Measurements from ENCODE around the gene NDUFC1.
"Not testable (repeated sequence)": the region's sequence is repeated elsewhere in the genome, so short reads cannot be mapped to it uniquely, and the experiment has no call there.

NDUFC1 gene

GRCh38 chr4:139297001-139297410 is 5.3 kb downstream of the NDUFC1 start:
- DNase-seq (ENCODE audit: low read depth) = no peak

GRCh38 chr4:139295942-139296299 is 6.4 kb downstream of the NDUFC1 start:
- DNase-seq (ENCODE audit: low read depth) = no peak

GRCh38 chr4:139295206-139295941 is 6.9 kb downstream of the NDUFC1 start:
- DNase-seq (ENCODE audit: low read depth) = peak; percentile 99

GRCh38 chr4:139286186-139286698 is 16.0 kb downstream of the NDUFC1 start:
- DNase-seq (ENCODE audit: low read depth) = no peak

- DNase-seq (ENCODE audit: low read depth) = no peak
Measured at GRCh38 chr4:139282721-139283075, 19.6 kb downstream of the NDUFC1 start.

- DNase-seq (ENCODE audit: low read depth) = no peak
Measured at GRCh38 chr4:139282065-139282720, 20.1 kb downstream of the NDUFC1 start.

- DNase-seq (ENCODE audit: low read depth) = no peak
Measured at GRCh38 chr4:139279760-139280620, 22.3 kb downstream of the NDUFC1 start, which contains the start of gene MGARP. Gene MGARP (minus strand): TSS chr4:139280225. CDS start chr4:139280158, 67 bp downstream.

GRCh38 chr4:139278912-139279759 is 23.1 kb downstream of the NDUFC1 start:
- no peak for DNase-seq (ENCODE audit: low read depth)

GRCh38 chr4:139278485-139278884 is 23.8 kb downstream of the NDUFC1 start:
- no peak for DNase-seq (ENCODE audit: low read depth)

GRCh38 chr4:139275281-139275735 is 27.0 kb downstream of the NDUFC1 start:
- DNase-seq (ENCODE audit: low read depth) = no peak

- DNase-seq (ENCODE audit: low read depth) = no peak
Measured at GRCh38 chr4:139274790-139275189, 27.5 kb downstream of the NDUFC1 start.

GRCh38 chr4:139273835-139274234 is 28.4 kb downstream of the NDUFC1 start:
- no peak for DNase-seq (ENCODE audit: low read depth)

- DNase-seq (ENCODE audit: low read depth) = no peak
Measured at GRCh38 chr4:139267301-139267700, 35.0 kb downstream of the NDUFC1 start.

GRCh38 chr4:139266583-139267257 is 35.6 kb downstream of the NDUFC1 start:
- peak; percentile 58 for DNase-seq (ENCODE audit: low read depth)

- no peak for DNase-seq (ENCODE audit: low read depth)
Measured at GRCh38 chr4:139266208-139266582, 36.1 kb downstream of the NDUFC1 start.

GRCh38 chr4:139265654-139266053 is 36.6 kb downstream of the NDUFC1 start:
- no peak for DNase-seq (ENCODE audit: low read depth)

GRCh38 chr4:139256349-139256748 is 45.9 kb downstream of the NDUFC1 start:
- DNase-seq (ENCODE audit: low read depth) = no peak

- DNase-seq (ENCODE audit: low read depth) = not testable (repeated sequence)
Measured at GRCh38 chr4:139255581-139255980, 46.7 kb downstream of the NDUFC1 start.

GRCh38 chr4:139253713-139254112 is 48.6 kb downstream of the NDUFC1 start:
- DNase-seq (ENCODE audit: low read depth) = no peak

GRCh38 chr4:139253046-139253445 is 49.2 kb downstream of the NDUFC1 start:
- no peak for DNase-seq (ENCODE audit: low read depth)

GRCh38 chr4:139247700-139248238 is 54.5 kb downstream of the NDUFC1 start:
- no peak for DNase-seq (ENCODE audit: low read depth)
